PC-3 (cell line): ENCODE data around the gene RRP9. TPM values are rescaled to one million over a fixed set of nuclear protein-coding genes. Genes with fewer than 3 reads are reported as not detected.

Experiments
- ATAC-seq: fragments of 200-7000 bp; cut with Tn5 transposase; 2 replicates; pipeline ENCODE4 v1.9.1; 2020; ENCODE audit warnings: mild to moderate bottlenecking, moderate library complexity
- BruUV-seq: library from RNA; stranded (reverse); fragments of 400-500 nt; replicated peaks from 2 replicates; lab custom pipeline; 2021; lab: Mats Ljungman, UMichigan
- CTCF ChIA-PET: fragments of 300-600 bp; sonication (Branson Sonifier 250); formaldehyde crosslinking; loops from one replicate; lab custom pipeline; 2022; ENCODE audit warnings: antibody characterized with exemption; lab: Charles Lee
- POLR2A ChIA-PET: fragments of 300-600 bp; sonication (Branson Sonifier 250); formaldehyde crosslinking; loops from one replicate; lab custom pipeline; 2022; ENCODE audit warnings: antibody characterized with exemption; ENCODE audit not compliant: unreplicated experiment; lab: Charles Lee
- DNase-seq: peaks from one replicate; pipeline ENCODE4 v3.0.0-alpha.2; 2015
- H2AFZ ChIP-seq: fragments of 300-600 bp; sonication (generic); 2 replicates; pipeline ENCODE4 v1.6.0; 2016; ENCODE audit warnings: antibody characterized with exemption, low read length
- H3F3A ChIP-seq: fragments of 300-600 bp; sonication (generic); one replicate; pipeline ENCODE4 v1.6.0; 2017; ENCODE audit warnings: antibody characterized with exemption, low read length, control low read depth, mild to moderate bottlenecking; ENCODE audit not compliant: unreplicated experiment
- H3K27ac ChIP-seq: fragments of 300-600 bp; sonication (generic); 2 replicates; pipeline ENCODE4 v1.5.1; 2016; ENCODE audit warnings: mild to moderate bottlenecking, low read length
- H3K27me3 ChIP-seq: fragments of 300-600 bp; sonication (generic); 2 replicates; pipeline ENCODE4 v1.6.1; 2016; ENCODE audit warnings: low read length, mixed read lengths
- H3K36me3 ChIP-seq: fragments of 300-600 bp; sonication (generic); 2 replicates; pipeline ENCODE4 v1.6.1; 2016; ENCODE audit warnings: low read depth, mixed run types, low read length, mixed read lengths
- H3K4me1 ChIP-seq: fragments of 300-600 bp; sonication (generic); 2 replicates; pipeline ENCODE4 v1.5.1; 2016; ENCODE audit warnings: low read length; ENCODE audit not compliant: insufficient read depth
- H3K4me2 ChIP-seq: fragments of 300-600 bp; sonication (generic); 2 replicates; pipeline ENCODE4 v1.6.0; 2016; ENCODE audit warnings: low read length
- H3K4me3 ChIP-seq: fragments of 300-600 bp; sonication (generic); 2 replicates; pipeline ENCODE4 v1.5.1; 2016; ENCODE audit warnings: mild to moderate bottlenecking, low read length, mixed read lengths
- H3K79me2 ChIP-seq: fragments of 300-600 bp; sonication (generic); 2 replicates; pipeline ENCODE4 v1.6.1; 2017; ENCODE audit warnings: low read length, mixed read lengths
- H3K9ac ChIP-seq: fragments of 300-600 bp; sonication (generic); 2 replicates; pipeline ENCODE4 v1.6.0; 2016; ENCODE audit warnings: mild to moderate bottlenecking, low read length
- H3K9me2 ChIP-seq: fragments of 300-600 bp; sonication (generic); replicated peaks from 2 replicates; pipeline ENCODE4 v1.6.1; 2016; ENCODE audit warnings: mixed run types, low read length, mixed read lengths
- H3K9me3 ChIP-seq: fragments of 300-600 bp; sonication (generic); 2 replicates; pipeline ENCODE4 v1.6.1; 2016; ENCODE audit warnings: low read length, mixed read lengths
- H4K20me1 ChIP-seq: fragments of 300-600 bp; sonication (generic); 2 replicates; pipeline ENCODE4 v1.6.1; 2016; ENCODE audit warnings: low read length, mixed read lengths
- EZH2 ChIP-seq: fragments of 300-600 bp; sonication (generic); IDR thresholded peaks from one replicate; pipeline ENCODE4 v1.6.1; 2017; ENCODE audit warnings: antibody characterized with exemption, mild to moderate bottlenecking, low read length; ENCODE audit not compliant: unreplicated experiment
- EZH2phosphoT487 ChIP-seq: fragments of 300-600 bp; sonication (generic); IDR thresholded peaks from 2 replicates; pipeline ENCODE4 v1.6.1; 2018; ENCODE audit warnings: mild to moderate bottlenecking, antibody characterized with exemption, low read length, borderline replicate concordance
- intact Hi-C: fragments of 100-400 bp; cut with micrococcal nuclease; formaldehyde crosslinking; loops from 2 replicates; pipeline ENCODE4 v1.9.0; 2023
- total RNA-seq: library from RNA; depleted of rRNA; stranded (reverse); fragments of >200 nt; gene quantifications from 2 replicates; pipeline ENCODE4 v1.2.3, GENCODE V29; 2014
- TF ChIP-seq, protein P1 (sequence below): fragments of 300-600 bp; sonication (generic); conservative IDR thresholded peaks from 2 replicates; pipeline ENCODE4 v1.5.1; 2017; ENCODE audit warnings: antibody characterized with exemption, low read depth, mild to moderate bottlenecking, low read length

The RRP9 gene
- total RNA-seq, 1 experiment from 2014 or later = 95.0 TPM

DNA sequence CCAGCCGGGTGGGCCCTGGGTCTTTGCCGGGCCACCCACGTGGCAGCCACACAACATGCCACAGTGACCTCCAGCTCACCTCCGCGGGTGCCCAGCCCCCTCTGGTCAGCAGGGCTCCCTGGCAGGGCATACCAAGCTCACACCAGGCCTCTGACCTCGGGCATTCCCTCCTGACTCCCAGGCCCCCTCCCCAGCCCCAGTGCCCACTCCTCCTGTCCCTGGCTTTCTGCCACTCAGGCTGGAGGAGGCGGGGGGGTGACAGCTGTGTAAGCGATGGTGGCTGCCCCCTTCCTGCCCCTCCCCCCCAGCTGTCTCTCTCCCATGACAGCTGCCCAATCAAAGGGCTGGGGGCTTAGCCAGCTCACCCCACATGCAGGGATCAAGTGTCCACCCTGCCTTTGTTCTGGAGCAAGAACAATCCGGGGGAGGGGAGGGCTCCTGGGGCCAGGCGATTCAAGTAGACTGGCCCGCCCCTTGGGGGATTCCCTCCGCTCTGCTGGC is 22.3 kb upstream of the RRP9 start:
- Histone ChIP-seq H3F3A (no peaks in the 10 kb centered on the region), H3K9me3 (no peaks in the 10 kb centered on the region), H3K9me2 (no peaks in the 10 kb centered on the region), H3K27ac (no peak overlapping the region), H3K4me1 (peaks cover 12% of the 10 kb centered on the region), H3K4me2 (no peak overlapping the region), H3K27me3 (no peaks in the 10 kb centered on the region), H3K36me3 (no peaks in the 10 kb centered on the region), H3K9ac (no peak overlapping the region), H3K79me2 (0 out of 2 replicates have a peak, but pooled peaks cover 3% of the 10 kb centered on the region), H2AFZ (no peak overlapping the region), H4K20me1 (no peaks in the 10 kb centered on the region), H3K4me3 (no peak overlapping the region)
- ATAC-seq (no peak), DNase-seq (no peak)
- ChIA-PET POLR2A (no interaction called here), CTCF (no interaction called here)
- TF ChIP-seq EZH2 (no peak), EZH2phosphoT487 (no peak)
- TF ChIP-seq, protein P1, sequence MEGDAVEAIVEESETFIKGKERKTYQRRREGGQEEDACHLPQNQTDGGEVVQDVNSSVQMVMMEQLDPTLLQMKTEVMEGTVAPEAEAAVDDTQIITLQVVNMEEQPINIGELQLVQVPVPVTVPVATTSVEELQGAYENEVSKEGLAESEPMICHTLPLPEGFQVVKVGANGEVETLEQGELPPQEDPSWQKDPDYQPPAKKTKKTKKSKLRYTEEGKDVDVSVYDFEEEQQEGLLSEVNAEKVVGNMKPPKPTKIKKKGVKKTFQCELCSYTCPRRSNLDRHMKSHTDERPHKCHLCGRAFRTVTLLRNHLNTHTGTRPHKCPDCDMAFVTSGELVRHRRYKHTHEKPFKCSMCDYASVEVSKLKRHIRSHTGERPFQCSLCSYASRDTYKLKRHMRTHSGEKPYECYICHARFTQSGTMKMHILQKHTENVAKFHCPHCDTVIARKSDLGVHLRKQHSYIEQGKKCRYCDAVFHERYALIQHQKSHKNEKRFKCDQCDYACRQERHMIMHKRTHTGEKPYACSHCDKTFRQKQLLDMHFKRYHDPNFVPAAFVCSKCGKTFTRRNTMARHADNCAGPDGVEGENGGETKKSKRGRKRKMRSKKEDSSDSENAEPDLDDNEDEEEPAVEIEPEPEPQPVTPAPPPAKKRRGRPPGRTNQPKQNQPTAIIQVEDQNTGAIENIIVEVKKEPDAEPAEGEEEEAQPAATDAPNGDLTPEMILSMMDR = no peak
- no TSS peak for BruUV-seq
- intact Hi-C loops = no loop called here

DNA sequence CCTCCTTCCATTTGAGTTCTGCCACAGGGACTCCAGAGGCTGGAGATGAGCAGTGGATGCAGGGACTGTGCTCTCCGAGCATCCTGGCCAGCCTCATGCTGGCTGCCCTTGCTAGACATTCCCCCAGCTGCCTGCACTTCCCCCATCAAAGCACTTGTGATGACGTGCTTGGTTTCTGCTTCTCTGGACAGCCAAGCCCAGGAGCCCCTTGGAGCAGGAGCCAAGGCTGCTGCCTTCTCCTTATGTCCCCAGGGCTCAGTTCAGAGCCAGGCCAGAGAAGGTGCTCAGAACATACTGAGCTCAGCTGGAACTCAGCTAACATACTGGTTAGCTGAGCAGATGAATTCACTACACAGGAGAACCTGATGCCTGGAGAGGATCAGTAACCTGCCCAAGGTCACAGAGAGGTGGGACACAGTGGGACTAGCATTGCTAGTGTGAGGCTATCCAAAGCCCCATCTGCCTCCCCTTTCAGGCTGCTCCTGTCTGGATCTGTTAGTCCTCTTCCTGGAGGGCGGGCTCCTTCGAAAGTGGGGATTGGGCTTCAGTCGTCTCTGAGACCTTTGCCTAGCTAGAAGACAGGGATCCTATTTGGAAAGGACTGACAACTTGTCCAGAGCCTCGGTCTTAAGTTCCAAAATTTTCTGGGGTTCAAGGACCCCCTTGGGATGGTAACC is 21.3 kb upstream of the RRP9 start:
- ChIA-PET CTCF (no interaction called here), POLR2A (no interaction called here)
- H3K27ac ChIP-seq = no peak overlapping the region
- H2AFZ ChIP-seq = no peak overlapping the region
- DNase-seq (no peak), ATAC-seq (no peak)
- H3K9me2 ChIP-seq = no peaks in the 10 kb centered on the region
- no TSS peak for BruUV-seq
- H3K79me2 ChIP-seq = 0 out of 2 replicates have a peak, but pooled peaks cover 2% of the 10 kb centered on the region
- intact Hi-C loops = no loop called here
- H3K4me3 ChIP-seq = no peak overlapping the region
- H4K20me1 ChIP-seq = no peaks in the 10 kb centered on the region
- H3F3A ChIP-seq = no peaks in the 10 kb centered on the region
- H3K9me3 ChIP-seq = no peaks in the 10 kb centered on the region
- no peaks in the 10 kb centered on the region for H3K36me3 ChIP-seq
- H3K27me3 ChIP-seq = no peaks in the 10 kb centered on the region
- TF ChIP-seq EZH2 (no peak), EZH2phosphoT487 (no peak)
- TF ChIP-seq, protein P1 = no peak
- peaks cover 10% of the 10 kb centered on the region for H3K4me1 ChIP-seq
- H3K9ac ChIP-seq = no peak overlapping the region
- no peak overlapping the region for H3K4me2 ChIP-seq
